ENCODE measurements around the gene PRKAB2.
"Not testable (repeated sequence)": the region's sequence is repeated elsewhere in the genome, so short reads cannot be mapped to it uniquely, and the experiment has no call there.

The PRKAB2 gene

GRCh38 chr1:147171399-147172167, 687 bp downstream of the PRKAB2 start:
- no peak for DNase-seq (ENCODE audit: low read depth)

GRCh38 chr1:147169840-147170674, 2.2 kb downstream of the PRKAB2 start:
- DNase-seq (ENCODE audit: low read depth) = no peak

DNA sequence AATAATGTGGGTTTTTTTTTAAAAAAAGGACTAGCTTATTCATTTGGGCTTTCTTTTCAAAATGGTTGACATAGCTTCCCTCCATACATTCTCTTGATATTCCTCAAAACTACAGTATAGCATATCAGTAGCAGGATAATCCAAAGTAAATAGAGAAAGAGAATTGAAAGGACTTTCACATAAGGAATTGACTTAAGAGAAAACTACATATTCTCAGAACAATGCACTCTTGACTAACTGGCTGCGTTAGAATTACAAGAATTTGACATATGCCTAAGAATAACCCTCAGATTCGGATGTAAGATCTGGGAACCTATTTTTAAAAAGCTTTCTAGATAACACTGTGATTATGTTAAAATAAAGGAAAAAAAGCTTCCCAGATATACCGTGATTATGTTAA, 3.1 kb downstream of the PRKAB2 start:
- no peak for DNase-seq (ENCODE audit: low read depth)

- DNase-seq (ENCODE audit: low read depth) = no peak
Measured at GRCh38 chr1:147168626-147169058, 3.6 kb downstream of the PRKAB2 start.

DNA sequence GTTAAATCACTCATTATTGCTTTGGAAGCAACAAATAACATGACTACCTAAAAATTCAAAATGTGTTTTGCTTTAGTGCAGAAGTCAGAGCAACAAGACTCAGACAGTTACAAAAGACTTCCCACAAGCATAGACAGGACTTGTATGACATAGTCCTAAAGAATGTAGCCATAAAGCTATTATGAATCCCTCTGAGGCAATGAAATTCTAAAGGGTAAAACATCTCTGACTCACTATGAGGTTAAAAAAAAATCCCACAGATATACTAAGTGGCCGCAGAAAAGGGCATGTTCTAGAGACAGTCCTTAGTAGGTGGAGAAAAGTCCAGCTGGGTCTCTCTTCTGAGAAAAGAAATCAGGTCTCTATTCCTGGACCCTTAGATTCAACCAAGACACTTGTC, 4.9 kb downstream of the PRKAB2 start:
- DNase-seq (ENCODE audit: low read depth) = peak; percentile 88

GRCh38 chr1:147163019-147163418, 9.3 kb downstream of the PRKAB2 start:
- DNase-seq (ENCODE audit: low read depth) = no peak

- no peak for DNase-seq (ENCODE audit: low read depth)
Measured at GRCh38 chr1:147162093-147162492, 10.2 kb downstream of the PRKAB2 start.

DNA sequence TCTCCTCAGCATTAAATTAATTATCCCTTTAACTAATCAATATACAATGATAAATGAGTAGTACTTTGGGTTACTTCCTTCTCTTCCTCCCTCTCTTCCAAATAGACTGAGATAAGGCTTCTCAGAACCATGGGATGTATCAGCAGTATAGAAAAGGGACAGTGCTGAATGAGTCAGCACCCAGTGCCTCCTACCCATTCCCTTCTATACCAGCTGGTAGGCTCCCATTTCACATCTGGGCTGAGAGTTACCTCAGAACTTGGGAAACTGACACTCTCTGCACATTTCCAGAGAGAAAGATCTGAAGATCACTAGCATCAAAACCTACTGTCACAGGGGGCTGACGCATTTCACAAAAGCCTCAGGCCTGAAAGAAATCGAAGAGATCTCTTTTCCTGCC, 15.2 kb downstream of the PRKAB2 start:
- DNase-seq (ENCODE audit: low read depth) = not testable (repeated sequence)

- no peak for DNase-seq (ENCODE audit: low read depth)
Measured at GRCh38 chr1:147156642-147157041, 15.6 kb downstream of the PRKAB2 start.

- no peak for DNase-seq (ENCODE audit: low read depth)
Measured at GRCh38 chr1:147152772-147153171, 19.5 kb downstream of the PRKAB2 start.

DNA sequence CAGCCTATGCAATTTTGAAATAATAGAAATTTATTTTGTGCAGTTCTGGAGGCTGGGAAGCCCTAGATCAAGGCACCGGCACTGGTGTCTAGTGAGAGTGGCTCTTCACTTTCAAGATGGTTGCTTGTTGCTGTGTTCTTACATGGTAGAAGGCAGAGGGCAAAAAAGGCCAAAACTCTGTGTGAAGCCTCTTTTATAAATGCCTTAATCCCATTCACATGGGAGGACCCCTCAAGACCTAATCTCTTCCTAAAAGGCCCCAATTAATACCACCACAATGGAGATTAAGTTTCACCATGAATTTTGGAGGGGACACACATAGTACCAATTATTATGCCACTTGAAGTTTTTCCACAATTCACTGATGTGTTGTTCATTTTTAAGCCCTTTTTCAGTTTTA, 21.0 kb downstream of the PRKAB2 start:
- DNase-seq (ENCODE audit: low read depth) = no peak

GRCh38 chr1:147142886-147143285, 29.4 kb downstream of the PRKAB2 start:
- DNase-seq (ENCODE audit: low read depth) = no peak

GRCh38 chr1:147130721-147131120, 41.5 kb downstream of the PRKAB2 start:
- not testable (repeated sequence) for DNase-seq (ENCODE audit: low read depth)

DNA sequence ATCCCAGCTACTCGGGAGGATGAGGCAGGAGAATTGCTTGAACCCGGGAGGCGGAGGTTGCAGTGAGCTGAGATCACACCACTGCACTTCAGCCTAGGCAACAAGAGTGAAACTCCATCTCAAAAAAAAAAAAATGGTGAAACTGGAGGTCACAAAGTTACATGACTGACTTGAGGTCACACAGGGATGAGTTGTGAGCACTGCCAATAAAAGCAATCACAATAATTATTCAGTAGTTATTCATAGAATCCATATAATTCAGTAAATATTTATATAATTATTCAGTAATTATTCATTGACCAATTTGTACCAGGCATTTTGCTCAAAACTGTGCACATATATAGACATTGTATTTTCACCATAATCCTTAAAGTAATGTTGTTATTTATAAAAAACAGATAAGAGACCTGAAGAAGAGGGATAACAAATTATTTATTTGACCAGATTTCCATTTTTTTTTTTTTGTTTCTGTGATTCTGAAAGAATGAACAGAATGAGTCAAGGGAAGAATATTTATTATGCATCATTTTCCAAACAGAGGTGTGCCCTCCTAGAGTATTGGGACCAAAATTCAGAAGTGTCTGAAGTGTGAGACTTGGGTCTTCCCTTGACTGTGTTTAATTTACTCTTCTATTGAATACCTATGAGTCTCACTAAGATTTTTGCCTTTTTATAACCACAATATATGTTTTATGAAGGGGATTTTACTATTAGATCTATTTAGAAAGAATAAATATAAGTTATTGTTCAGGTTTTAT, 43.0 kb downstream of the PRKAB2 start:
- DNase-seq (ENCODE audit: low read depth) = no peak

- no peak for DNase-seq (ENCODE audit: low read depth)
Measured at GRCh38 chr1:147124266-147124665, 48.0 kb downstream of the PRKAB2 start.

DNA sequence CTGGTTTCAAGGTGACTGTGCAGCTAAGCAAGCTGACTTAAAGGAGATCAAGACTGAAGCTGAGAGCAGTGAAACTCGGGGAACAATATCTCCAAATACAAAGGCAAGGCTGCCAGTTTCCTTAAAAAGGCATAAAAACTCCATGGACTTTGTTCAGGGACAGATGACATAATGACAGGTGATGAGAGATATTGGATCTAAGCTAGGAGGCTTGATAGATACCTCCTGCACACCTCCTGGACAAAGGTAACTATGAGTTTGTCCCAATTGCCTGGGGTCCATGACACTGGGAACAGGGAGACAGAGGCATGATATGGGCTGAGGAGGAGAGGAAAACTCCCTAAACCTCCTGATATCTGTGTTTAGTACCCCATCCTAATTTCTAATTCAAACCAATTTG, 55.2 kb downstream of the PRKAB2 start:
- no peak for DNase-seq (ENCODE audit: low read depth)

DNA sequence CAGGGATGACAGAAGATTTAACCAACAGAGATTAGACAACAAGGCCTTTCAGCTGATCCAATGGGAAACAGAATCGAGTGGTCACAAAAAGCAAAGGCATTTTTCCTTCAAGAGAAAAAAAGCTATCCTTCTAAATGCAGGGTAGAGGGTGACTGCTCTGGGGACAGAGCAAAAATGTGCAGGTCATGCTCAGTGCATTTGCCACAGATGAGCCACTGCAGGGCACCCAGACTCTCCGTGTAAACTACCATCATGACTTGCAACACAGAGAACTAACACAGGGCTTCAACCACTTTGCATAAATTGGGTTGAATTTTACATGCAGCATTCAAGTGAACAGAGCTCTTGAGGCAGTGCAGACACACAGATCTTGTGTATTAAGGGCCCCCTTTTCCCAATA, 56.8 kb downstream of the PRKAB2 start:
- no peak for DNase-seq (ENCODE audit: low read depth)

GRCh38 chr1:147115079-147115478, 57.2 kb downstream of the PRKAB2 start:
- DNase-seq (ENCODE audit: low read depth) = not testable (repeated sequence)

GRCh38 chr1:147114353-147114752, 57.9 kb downstream of the PRKAB2 start:
- DNase-seq (ENCODE audit: low read depth) = not testable (repeated sequence)

DNA sequence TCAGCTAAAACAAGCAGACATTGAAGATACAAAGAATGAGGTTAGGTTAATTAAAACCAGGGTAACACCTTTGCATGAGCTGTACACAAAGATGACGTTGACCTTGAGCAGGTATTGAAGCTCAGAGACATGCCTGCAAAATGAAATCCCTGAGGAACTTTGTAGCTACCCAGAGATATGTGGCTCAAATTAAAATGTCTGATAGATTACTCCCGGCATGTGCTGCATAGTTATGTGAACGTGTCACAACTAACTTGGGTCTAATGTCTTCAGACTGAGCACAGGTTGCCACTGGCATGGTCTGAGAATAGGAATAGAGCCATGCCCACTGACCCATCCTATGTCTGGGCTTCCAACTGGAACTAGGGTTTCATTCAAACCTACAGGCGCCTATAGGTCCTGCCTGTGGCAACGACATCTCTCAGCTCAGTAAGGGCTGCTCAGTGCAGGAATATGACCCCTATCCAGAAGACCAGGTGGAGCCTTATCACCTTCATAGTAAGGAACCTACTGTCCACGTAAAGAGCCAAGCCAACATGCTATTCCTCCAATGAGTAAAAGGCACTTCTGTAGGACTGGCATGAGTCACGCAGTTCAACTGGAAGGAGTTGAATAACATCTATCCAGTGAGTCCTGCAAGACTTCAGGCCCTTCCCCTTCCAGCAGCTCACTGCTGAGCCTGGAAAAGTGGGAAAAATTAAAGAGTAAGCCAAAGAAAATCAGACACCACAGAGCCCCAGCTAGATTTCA, 60.7 kb downstream of the PRKAB2 start:
- DNase-seq (ENCODE audit: low read depth) = no peak

- no peak for DNase-seq (ENCODE audit: low read depth)
Measured at GRCh38 chr1:147110872-147111271, 61.4 kb downstream of the PRKAB2 start.

DNA sequence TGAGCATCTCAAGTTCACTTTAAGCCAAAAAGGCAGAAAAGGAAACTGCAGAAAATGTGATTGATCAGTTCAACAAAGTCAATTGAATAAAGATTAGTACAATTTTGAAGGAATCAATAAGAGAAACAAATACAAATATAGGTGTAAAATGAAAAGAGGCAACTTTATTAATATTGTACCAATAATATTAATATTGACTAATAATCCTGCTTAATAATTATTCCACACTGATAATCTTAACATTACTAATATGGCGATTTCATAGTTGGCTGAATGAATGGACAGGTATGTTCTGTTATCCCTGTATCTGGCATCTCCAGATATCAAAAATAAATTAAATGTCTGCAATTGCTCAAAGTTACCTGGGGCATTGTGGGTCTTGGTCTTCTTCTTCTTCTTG, 61.8 kb downstream of the PRKAB2 start:
- DNase-seq (ENCODE audit: low read depth) = no peak

All from HS-5 (cell line).